Measurements from ENCODE around the gene NOTCH1.
A peak's percentile ranks its signal among the peaks of the same experiment; 100 is the strongest.
"Not testable (repeated sequence)": the region's sequence is repeated elsewhere in the genome, so short reads cannot be mapped to it uniquely, and the experiment has no call there.

Gene NOTCH1

GRCh38 chr9:136577941-136578625, 32.2 kb upstream of the NOTCH1 start:
- no peak for TF ChIP-seq CTCF (IDR thresholded peaks at IDR 0.05; ENCODE audit: low read length, missing control alignments)
- H3K4me3 ChIP-seq (replicated peaks; ENCODE audit: low read depth, low read length) = no peak overlapping the region

GRCh38 chr9:136576269-136576626, 30.4 kb upstream of the NOTCH1 start:
- DNase-seq (ENCODE audit: low read depth) = no peak
- H3K4me3 ChIP-seq (replicated peaks; ENCODE audit: low read depth, low read length) = no peak overlapping the region
- TF ChIP-seq CTCF (IDR thresholded peaks at IDR 0.05; ENCODE audit: low read length, missing control alignments) = no peak

More at GRCh38 chr9:136577941-136578625, 32.2 kb upstream of the NOTCH1 start:
- no peak for DNase-seq (ENCODE audit: low read depth)

GRCh38 chr9:136575626-136576268, 29.9 kb upstream of the NOTCH1 start:
- no peak for TF ChIP-seq CTCF (IDR thresholded peaks at IDR 0.05; ENCODE audit: low read length, missing control alignments)
- no peak for DNase-seq (ENCODE audit: low read depth)
- no peak overlapping the region for H3K4me3 ChIP-seq (replicated peaks; ENCODE audit: low read depth, low read length)

- not testable (repeated sequence) for DNase-seq (ENCODE audit: low read depth); H3K4me3 ChIP-seq (replicated peaks; ENCODE audit: low read depth, low read length)
Measured at GRCh38 chr9:136574606-136575005, 28.8 kb upstream of the NOTCH1 start.

- TF ChIP-seq CTCF (IDR thresholded peaks at IDR 0.05; ENCODE audit: low read length, missing control alignments) = no peak
- H3K4me3 ChIP-seq (replicated peaks; ENCODE audit: low read depth, low read length) = no peak overlapping the region
- DNase-seq (ENCODE audit: low read depth) = no peak
Measured at GRCh38 chr9:136572828-136573625, 27.2 kb upstream of the NOTCH1 start.

- H3K4me3 ChIP-seq (replicated peaks; ENCODE audit: low read depth, low read length) = no peak overlapping the region
- DNase-seq (ENCODE audit: low read depth) = peak; percentile 80
- no peak for TF ChIP-seq CTCF (IDR thresholded peaks at IDR 0.05; ENCODE audit: low read length, missing control alignments)
Measured at GRCh38 chr9:136572003-136572827, 26.4 kb upstream of the NOTCH1 start.

- no peak for TF ChIP-seq CTCF (IDR thresholded peaks at IDR 0.05; ENCODE audit: low read length, missing control alignments)
- DNase-seq (ENCODE audit: low read depth) = no peak
- H3K4me3 ChIP-seq (replicated peaks; ENCODE audit: low read depth, low read length) = no peak overlapping the region
Measured at GRCh38 chr9:136571531-136571930, 25.7 kb upstream of the NOTCH1 start.
